ENCODE measurements around the gene NCBP1. TPM values are rescaled to one million over a fixed set of nuclear protein-coding genes. Genes with fewer than 3 reads are reported as not detected.

Gene NCBP1
- total and polyA plus RNA-seq, 7 donors: 7.8 to 20.2 (median 15.9) TPM

DNA sequence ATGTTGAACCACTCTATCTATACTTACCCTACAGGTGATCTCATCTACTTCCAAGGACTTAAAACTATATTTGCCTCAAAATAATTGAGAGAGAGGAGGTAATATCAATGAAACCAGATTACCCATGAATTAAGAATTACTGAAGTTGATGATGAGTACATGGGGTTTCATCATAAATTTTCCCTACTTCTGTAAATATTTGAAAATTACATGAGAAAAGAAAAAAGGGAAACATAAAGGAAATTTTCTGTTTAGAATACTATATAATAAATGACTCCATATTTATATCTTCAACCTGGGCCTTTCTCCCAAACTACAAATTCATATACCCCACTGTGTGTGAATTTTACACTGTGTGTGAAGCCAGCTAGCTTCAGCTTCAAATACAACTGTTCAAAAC, 3.0 kb upstream of the NCBP1 start:
- Histone ChIP-seq H3K4me3 (no peak overlapping the region), H3K27me3 (no peaks in the 10 kb centered on the region), H3K4me1 (peaks cover 0 to 56% (median 46%) of the 10 kb centered on the region in 4 donors), H3K9me3 (no peaks in the 10 kb centered on the region), H3K36me3 (peaks cover 0 to 2% (median 0%) of the 10 kb centered on the region in 4 donors), H3K27ac (peak overlapping the region in 1 of 4 donors; percentile 91)
- no peak for DNase-seq
- intact Hi-C loops (cut with DNase I): loop anchor here (10.0 kb wide), 1 partner anchor 776 kb away; the partner anchor contains the start of gene ZNF782
- TF ChIP-seq POLR2AphosphoS5 (IDR thresholded peaks at IDR 0.05) (no peak), EP300 (IDR thresholded peaks at IDR 0.05) (no peak), POLR2A (IDR thresholded peaks at IDR 0.05) (no peak)
- TF ChIP-seq, protein P1, sequence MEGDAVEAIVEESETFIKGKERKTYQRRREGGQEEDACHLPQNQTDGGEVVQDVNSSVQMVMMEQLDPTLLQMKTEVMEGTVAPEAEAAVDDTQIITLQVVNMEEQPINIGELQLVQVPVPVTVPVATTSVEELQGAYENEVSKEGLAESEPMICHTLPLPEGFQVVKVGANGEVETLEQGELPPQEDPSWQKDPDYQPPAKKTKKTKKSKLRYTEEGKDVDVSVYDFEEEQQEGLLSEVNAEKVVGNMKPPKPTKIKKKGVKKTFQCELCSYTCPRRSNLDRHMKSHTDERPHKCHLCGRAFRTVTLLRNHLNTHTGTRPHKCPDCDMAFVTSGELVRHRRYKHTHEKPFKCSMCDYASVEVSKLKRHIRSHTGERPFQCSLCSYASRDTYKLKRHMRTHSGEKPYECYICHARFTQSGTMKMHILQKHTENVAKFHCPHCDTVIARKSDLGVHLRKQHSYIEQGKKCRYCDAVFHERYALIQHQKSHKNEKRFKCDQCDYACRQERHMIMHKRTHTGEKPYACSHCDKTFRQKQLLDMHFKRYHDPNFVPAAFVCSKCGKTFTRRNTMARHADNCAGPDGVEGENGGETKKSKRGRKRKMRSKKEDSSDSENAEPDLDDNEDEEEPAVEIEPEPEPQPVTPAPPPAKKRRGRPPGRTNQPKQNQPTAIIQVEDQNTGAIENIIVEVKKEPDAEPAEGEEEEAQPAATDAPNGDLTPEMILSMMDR (IDR thresholded peaks at IDR 0.05): no peak

GRCh38 chr9:97632248-97632984, 1.2 kb upstream of the NCBP1 start:
- H3K4me1 ChIP-seq: peaks cover 0 to 66% (median 51%) of the 10 kb centered on the region in 4 donors
- DNase-seq: peak; percentile 86
- 1 to 2% methylated on average over 27 of the region's 27 CpGs for WGBS, 2 donors

GRCh38 chr9:97633859-97634490, 354 bp downstream of the NCBP1 start:
- intact Hi-C loops (cut with DNase I): loop anchor here (2.0 to 10.0 kb wide), 3 partner anchors 289 to 779 kb away; partner anchors contain the start of genes ANP32B, TRMO and ZNF782
- no peaks in the 10 kb centered on the region for H3K27me3 ChIP-seq
- H3K36me3 ChIP-seq: no peaks in the 10 kb centered on the region
- H3K9me3 ChIP-seq: no peaks in the 10 kb centered on the region
- H3K27ac ChIP-seq: peak overlapping the region; percentile 85 to 98 (median 94)
- H3K4me3 ChIP-seq: peak overlapping the region; percentile 73 to 91 (median 79)
- H3K4me1 ChIP-seq: peaks cover 0 to 66% (median 36%) of the 10 kb centered on the region in 4 donors
- TF ChIP-seq POLR2A (IDR thresholded peaks at IDR 0.05) (peak in 1 of 2 donors; percentile 23), POLR2AphosphoS5 (IDR thresholded peaks at IDR 0.05) (no peak)
- DNase-seq: no peak
- WGBS, 2 donors: 0% methylated on average over 43 of the region's 43 CpGs

More at GRCh38 chr9:97632248-97632984, 1.2 kb upstream of the NCBP1 start:
- TF ChIP-seq, protein P1 (IDR thresholded peaks at IDR 0.05): no peak
- TF ChIP-seq POLR2A (IDR thresholded peaks at IDR 0.05) (no peak), EP300 (IDR thresholded peaks at IDR 0.05) (no peak)
- H3K4me3 ChIP-seq: peak overlapping the region; percentile 73 to 91 (median 79)
- no peaks in the 10 kb centered on the region for H3K27me3 ChIP-seq
- intact Hi-C loops (cut with DNase I): loop anchor here (2.0 to 10.0 kb wide), 3 partner anchors 290 to 778 kb away; partner anchors contain the start of genes ANP32B, TRMO and ZNF782
- H3K9me3 ChIP-seq: no peaks in the 10 kb centered on the region
- no peaks in the 10 kb centered on the region for H3K36me3 ChIP-seq
- H3K27ac ChIP-seq: peak overlapping the region; percentile 85 to 98 (median 94)

- WGBS, 2 donors: 59 to 75% methylated on average over 7 of the region's 7 CpGs
- no peaks in the 10 kb centered on the region for H3K9me3 ChIP-seq
- intact Hi-C loops (cut with DNase I): loop anchor here (10.0 kb wide), 1 partner anchor 780 kb away; the partner anchor contains the start of gene ZNF782
- TF ChIP-seq EP300 (IDR thresholded peaks at IDR 0.05) (no peak), POLR2AphosphoS5 (IDR thresholded peaks at IDR 0.05) (no peak), POLR2A (IDR thresholded peaks at IDR 0.05) (no peak)
- TF ChIP-seq, protein P1 (IDR thresholded peaks at IDR 0.05): no peak
- no peaks in the 10 kb centered on the region for H3K27me3 ChIP-seq
- no peak for DNase-seq
- H3K27ac ChIP-seq: peak overlapping the region in 2 of 4 donors; percentile 91 to 96
- peak overlapping the region in 1 of 4 donors; percentile 73 for H3K4me3 ChIP-seq
- peaks cover 0 to 66% (median 32%) of the 10 kb centered on the region in 4 donors for H3K4me1 ChIP-seq
- no peaks in the 10 kb centered on the region for H3K36me3 ChIP-seq
Observed at GRCh38 chr9:97635026-97635425, 1.4 kb downstream of the NCBP1 start.

DNA sequence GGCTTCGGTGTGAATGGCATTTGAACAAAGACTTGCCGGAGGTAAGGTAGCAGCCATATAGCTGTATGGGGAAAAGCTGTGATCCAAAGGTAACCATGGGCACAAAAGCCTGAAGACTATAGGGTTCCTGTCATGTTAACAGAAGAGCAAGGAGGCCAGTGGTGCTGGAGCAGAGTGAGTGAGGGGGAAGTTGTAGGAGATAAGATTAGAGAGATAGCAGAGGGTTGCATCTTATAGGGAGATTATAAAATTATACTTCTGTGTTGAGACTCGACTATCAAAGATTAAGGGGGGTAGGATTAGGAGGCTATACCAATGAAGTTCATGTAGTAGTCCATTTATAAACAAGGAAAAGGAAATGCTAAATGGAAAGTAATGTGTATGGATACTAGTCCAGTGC, 3.3 kb downstream of the NCBP1 start:
- no peak for DNase-seq
- no peak overlapping the region for H3K4me3 ChIP-seq
- peaks cover 0 to 55% (median 25%) of the 10 kb centered on the region in 4 donors for H3K4me1 ChIP-seq
- peaks cover 0 to 6% (median 0%) of the 10 kb centered on the region in 4 donors for H3K36me3 ChIP-seq
- TF ChIP-seq, protein P1 (IDR thresholded peaks at IDR 0.05): no peak
- no peak for TF ChIP-seq EP300 (IDR thresholded peaks at IDR 0.05)
- no peak for TF ChIP-seq POLR2AphosphoS5 (IDR thresholded peaks at IDR 0.05)
- TF ChIP-seq POLR2A (IDR thresholded peaks at IDR 0.05): no peak
- H3K27me3 ChIP-seq: no peaks in the 10 kb centered on the region
- H3K27ac ChIP-seq: no peak overlapping the region
- H3K9me3 ChIP-seq: no peaks in the 10 kb centered on the region
- intact Hi-C loops (cut with DNase I): loop anchor here (10.0 kb wide), 1 partner anchor 782 kb away; the partner anchor contains the start of gene ZNF782
- WGBS, 2 donors: 64 to 83% methylated on average over 3 of the region's 3 CpGs

All from sigmoid colon (tissue), 7 donors.